Measurements from ENCODE around the gene CPSF4.
A peak's percentile ranks its signal among the peaks of the same experiment; 100 is the strongest.

CPSF4 gene

DNA sequence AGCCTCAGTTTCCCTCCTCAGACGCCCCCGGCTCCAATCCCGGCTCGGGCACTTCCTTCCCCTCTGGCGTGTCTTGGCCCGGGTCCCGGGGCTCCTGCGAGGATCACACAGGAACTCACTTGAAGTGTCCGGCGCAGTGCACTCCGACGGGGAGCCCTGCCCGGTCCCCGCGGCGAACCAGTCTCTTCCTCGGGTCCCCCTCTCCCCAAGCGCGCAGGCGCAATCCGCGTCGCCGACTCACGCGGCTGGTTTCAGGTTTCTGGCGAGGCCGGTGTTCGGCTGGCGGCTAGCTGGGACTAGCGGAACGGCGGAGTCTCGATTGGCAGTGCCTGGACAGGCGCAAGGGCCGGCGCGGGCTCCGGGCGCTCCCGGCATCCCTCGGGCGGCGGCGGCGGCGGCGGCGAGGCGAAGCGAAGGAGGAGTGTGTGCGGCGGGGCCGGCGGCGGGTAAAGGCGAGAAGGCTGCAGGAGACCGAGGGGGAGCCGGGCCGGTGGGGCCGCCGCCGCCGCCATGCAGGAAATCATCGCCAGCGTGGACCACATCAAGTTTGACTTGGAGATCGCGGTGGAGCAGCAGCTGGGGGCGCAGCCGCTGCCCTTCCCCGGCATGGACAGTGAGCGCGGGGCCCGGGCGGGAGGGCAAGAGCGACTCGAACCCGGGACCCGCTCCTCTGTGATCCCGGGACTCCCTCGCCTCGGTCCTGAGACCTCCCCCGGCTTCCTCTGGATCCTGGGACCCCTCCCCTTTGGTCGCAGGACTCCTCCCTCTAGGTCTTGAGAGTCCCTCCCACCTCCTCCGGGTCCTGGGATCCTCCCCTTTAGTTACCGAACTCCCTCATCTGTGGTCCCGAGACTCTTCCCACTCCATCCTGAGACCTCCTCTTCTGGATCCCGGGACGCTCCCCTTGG, at the start of gene CPSF4, which contains the start of gene PTCD1:
Gene CPSF4 (plus strand): TSS at position 371 of the 908 bp plus-strand sequence. CDS start 140 bp downstream, at position 511.
Gene PTCD1 (minus strand): TSS at position 226 of the 908 bp plus-strand sequence. CDS start 3,556 bp downstream, outside the sequence.
- DNase-seq: peak; percentile 94 to 97
- intact Hi-C loops (cut with DNase I; ENCODE audit: low total_unique reads): no loop called here
- peaks cover 10 to 29% (median 15%) of the 10 kb centered on the region in 3 donors for H3K36me3 ChIP-seq
- H3K4me3 ChIP-seq: peak within 1 kb of the TSS; percentile 86 to 99
- H3K9me3 ChIP-seq: no peaks in the 10 kb centered on the region
- no peaks in the 10 kb centered on the region for H3K27me3 ChIP-seq
- peaks cover 0 to 44% (median 35%) of the 10 kb centered on the region in 4 donors for H3K4me1 ChIP-seq
- TF ChIP-seq, protein P1, sequence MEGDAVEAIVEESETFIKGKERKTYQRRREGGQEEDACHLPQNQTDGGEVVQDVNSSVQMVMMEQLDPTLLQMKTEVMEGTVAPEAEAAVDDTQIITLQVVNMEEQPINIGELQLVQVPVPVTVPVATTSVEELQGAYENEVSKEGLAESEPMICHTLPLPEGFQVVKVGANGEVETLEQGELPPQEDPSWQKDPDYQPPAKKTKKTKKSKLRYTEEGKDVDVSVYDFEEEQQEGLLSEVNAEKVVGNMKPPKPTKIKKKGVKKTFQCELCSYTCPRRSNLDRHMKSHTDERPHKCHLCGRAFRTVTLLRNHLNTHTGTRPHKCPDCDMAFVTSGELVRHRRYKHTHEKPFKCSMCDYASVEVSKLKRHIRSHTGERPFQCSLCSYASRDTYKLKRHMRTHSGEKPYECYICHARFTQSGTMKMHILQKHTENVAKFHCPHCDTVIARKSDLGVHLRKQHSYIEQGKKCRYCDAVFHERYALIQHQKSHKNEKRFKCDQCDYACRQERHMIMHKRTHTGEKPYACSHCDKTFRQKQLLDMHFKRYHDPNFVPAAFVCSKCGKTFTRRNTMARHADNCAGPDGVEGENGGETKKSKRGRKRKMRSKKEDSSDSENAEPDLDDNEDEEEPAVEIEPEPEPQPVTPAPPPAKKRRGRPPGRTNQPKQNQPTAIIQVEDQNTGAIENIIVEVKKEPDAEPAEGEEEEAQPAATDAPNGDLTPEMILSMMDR (IDR thresholded peaks at IDR 0.05): no peak
- peak within 1 kb of the TSS; percentile 88 to 89 for H3K27ac ChIP-seq

DNA sequence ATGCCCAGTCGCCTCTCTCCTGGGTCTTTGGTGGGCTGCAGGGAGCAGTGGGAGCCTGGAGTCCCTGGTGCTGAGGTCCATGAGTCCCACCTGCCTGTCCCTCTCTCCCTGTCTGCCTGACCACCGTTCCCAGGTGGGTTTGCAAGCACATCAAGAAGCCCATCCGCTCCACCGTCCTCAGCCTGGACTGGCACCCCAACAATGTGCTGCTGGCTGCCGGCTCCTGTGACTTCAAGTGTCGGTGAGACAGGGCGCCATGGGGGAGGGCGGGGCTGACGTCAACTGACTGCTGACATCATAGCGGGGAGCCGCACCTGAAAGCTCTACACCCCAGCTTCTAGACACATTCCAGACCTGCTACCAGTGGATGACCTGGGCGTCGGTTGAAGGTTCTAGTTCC, 49.0 kb upstream of the CPSF4 start:
- Histone ChIP-seq H3K9me3 (no peaks in the 10 kb centered on the region), H3K4me3 (no peak overlapping the region), H3K36me3 (peaks cover 35 to 69% (median 54%) of the 10 kb centered on the region in 3 donors), H3K4me1 (peaks cover 0 to 19% (median 17%) of the 10 kb centered on the region in 4 donors), H3K27me3 (no peaks in the 10 kb centered on the region), H3K27ac (no peak overlapping the region)
- intact Hi-C loops (cut with DNase I; ENCODE audit: low total_unique reads): no loop called here
- TF ChIP-seq, protein P1 (IDR thresholded peaks at IDR 0.05): no peak
- DNase-seq: no peak

- no peak for DNase-seq
- intact Hi-C loops (cut with DNase I; ENCODE audit: low total_unique reads): no loop called here
- TF ChIP-seq, protein P1 (IDR thresholded peaks at IDR 0.05): no peak
- Histone ChIP-seq H3K9me3 (no peaks in the 10 kb centered on the region), H3K4me3 (no peak overlapping the region), H3K27me3 (no peaks in the 10 kb centered on the region), H3K27ac (no peak overlapping the region), H3K4me1 (peaks cover 0 to 26% (median 17%) of the 10 kb centered on the region in 4 donors), H3K36me3 (peaks cover 35 to 70% (median 52%) of the 10 kb centered on the region in 3 donors)
These were observed 47.7 kb upstream of the CPSF4 start for GRCh38 chr7:99390941-99391602.

DNA sequence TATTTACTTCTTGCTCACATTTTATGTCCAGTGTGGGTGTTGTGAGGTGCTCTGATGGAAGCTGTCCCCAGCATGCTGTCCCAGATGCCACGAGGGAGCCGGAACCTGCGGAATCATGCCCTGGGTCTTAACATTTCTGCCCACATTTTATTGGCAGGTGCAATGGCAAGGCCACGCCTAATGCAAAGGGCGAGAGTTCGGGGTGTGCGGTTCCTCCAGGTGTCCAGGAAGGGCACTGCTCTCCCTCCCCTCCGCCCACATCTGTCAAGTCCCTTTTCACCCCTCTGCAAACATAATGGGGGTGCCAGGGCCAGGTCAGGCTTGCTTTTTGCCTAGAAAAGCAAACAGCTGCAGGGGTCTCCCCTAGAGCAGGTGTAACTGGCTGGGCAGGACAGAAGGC, 46.7 kb upstream of the CPSF4 start:
- TF ChIP-seq, protein P1 (IDR thresholded peaks at IDR 0.05): no peak
- intact Hi-C loops (cut with DNase I; ENCODE audit: low total_unique reads): no loop called here
- Histone ChIP-seq H3K36me3 (peaks cover 31 to 70% (median 52%) of the 10 kb centered on the region in 3 donors), H3K27ac (peak overlapping the region; percentile 74 to 84), H3K9me3 (no peaks in the 10 kb centered on the region), H3K4me3 (peak overlapping the region; percentile 52 to 83), H3K4me1 (peaks cover 0 to 27% (median 17%) of the 10 kb centered on the region in 4 donors), H3K27me3 (no peaks in the 10 kb centered on the region)
- no peak for DNase-seq

DNA sequence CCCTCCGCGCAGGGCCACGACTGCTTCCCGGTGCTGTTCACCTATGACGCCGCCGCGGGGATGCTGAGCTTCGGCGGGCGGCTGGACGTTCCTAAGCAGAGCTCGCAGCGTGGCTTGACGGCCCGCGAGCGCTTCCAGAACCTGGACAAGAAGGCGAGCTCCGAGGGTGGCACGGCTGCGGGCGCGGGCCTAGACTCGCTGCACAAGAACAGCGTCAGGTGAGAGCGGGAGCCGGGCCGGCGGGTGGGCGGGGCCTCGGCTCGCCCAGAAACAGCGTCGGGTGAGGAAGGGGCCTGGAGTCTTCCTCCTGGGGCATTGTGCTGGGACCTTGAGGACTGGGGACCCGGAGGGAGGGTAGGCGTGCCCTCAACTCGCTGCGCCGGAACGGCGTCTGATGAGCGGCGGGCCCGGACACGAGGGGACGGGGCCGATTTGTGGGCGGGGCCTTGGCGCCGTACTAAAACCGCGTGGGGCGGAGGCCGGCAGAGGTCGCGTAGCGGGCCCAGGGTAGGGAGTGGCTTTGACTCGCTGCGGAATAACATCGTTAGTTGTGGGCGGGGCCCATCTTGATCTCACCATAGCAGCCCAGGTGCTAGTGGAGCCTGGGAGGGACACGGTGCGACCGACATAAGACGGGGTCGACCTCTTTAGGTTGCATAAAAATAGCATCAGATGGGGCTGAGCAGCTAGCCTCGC, 45.9 kb upstream of the CPSF4 start:
- Histone ChIP-seq H3K4me3 (peak overlapping the region; percentile 52 to 83), H3K27ac (peak overlapping the region; percentile 74 to 84), H3K27me3 (no peaks in the 10 kb centered on the region), H3K4me1 (peaks cover 0 to 27% (median 17%) of the 10 kb centered on the region in 4 donors), H3K36me3 (peaks cover 31 to 70% (median 55%) of the 10 kb centered on the region in 3 donors), H3K9me3 (no peaks in the 10 kb centered on the region)
- TF ChIP-seq, protein P1 (IDR thresholded peaks at IDR 0.05): no peak
- peak; percentile 78 to 88 for DNase-seq
- intact Hi-C loops (cut with DNase I; ENCODE audit: low total_unique reads): no loop called here

Data from tibial artery (tissue), 4 donors.